GM23338 (cell line): Measurements from ENCODE around the gene SLC36A3. TPM values are rescaled to one million over a fixed set of nuclear protein-coding genes. Genes with fewer than 3 reads are reported as not detected.

Experiments
- ATAC-seq: fragments of 200-7000 bp; cut with Tn5 transposase; 3 replicates; pipeline ENCODE4 v1.9.1; 2020
- DNase-seq: peaks from one replicate; pipeline ENCODE4 v3.0.0-alpha.2; 2015; ENCODE audit warnings: low spot score
- H2AFZ ChIP-seq: fragments of 200-600 bp; sonication (generic); 2 replicates; pipeline ENCODE4 v1.8.0; 2016; ENCODE audit warnings: antibody characterized with exemption, mild to moderate bottlenecking, moderate library complexity
- H3F3A ChIP-seq: fragments of 200-600 bp; sonication (generic); replicated peaks from 2 replicates; pipeline ENCODE4 v1.8.0; 2017; ENCODE audit warnings: antibody characterized with exemption, mixed run types, low read depth
- H3K27ac ChIP-seq: fragments of 200-600 bp; sonication (generic); 2 replicates; pipeline ENCODE4 v1.6.1; 2016; ENCODE audit warnings: low read depth
- H3K27me3 ChIP-seq: fragments of 200-600 bp; sonication (generic); 2 replicates; pipeline ENCODE4 v1.8.0; 2016; ENCODE audit warnings: mild to moderate bottlenecking, mixed run types, moderate library complexity; ENCODE audit not compliant: insufficient read depth
- H3K36me3 ChIP-seq: fragments of 200-600 bp; sonication (generic); 2 replicates; pipeline ENCODE4 v1.8.0; 2016; ENCODE audit warnings: mild to moderate bottlenecking; ENCODE audit not compliant: insufficient read depth
- H3K4me1 ChIP-seq: fragments of 200-600 bp; sonication (generic); 2 replicates; pipeline ENCODE4 v1.8.0; 2016; ENCODE audit warnings: mild to moderate bottlenecking, moderate library complexity; ENCODE audit not compliant: insufficient read depth
- H3K4me2 ChIP-seq: fragments of 200-600 bp; sonication (generic); 2 replicates; pipeline ENCODE4 v1.7.1; 2017; ENCODE audit warnings: mixed run types
- H3K4me3 ChIP-seq: fragments of 200-600 bp; sonication (generic); 2 replicates; pipeline ENCODE4 v1.6.1; 2016; ENCODE audit warnings: mixed run types
- H3K79me2 ChIP-seq: fragments of 200-600 bp; sonication (generic); replicated peaks from 2 replicates; pipeline ENCODE4 v1.8.0; 2017; ENCODE audit warnings: mild to moderate bottlenecking; ENCODE audit not compliant: insufficient read depth
- H3K9me2 ChIP-seq: fragments of 200-600 bp; sonication (generic); 2 replicates; pipeline ENCODE4 v1.8.0; 2017; ENCODE audit not compliant: insufficient read depth
- H4K20me1 ChIP-seq: fragments of 200-600 bp; sonication (generic); replicated peaks from 2 replicates; pipeline ENCODE4 v1.8.0; 2017; ENCODE audit warnings: mild to moderate bottlenecking; ENCODE audit not compliant: insufficient read depth
- H3K27ac Mint-ChIP-seq: 2 replicates; pipeline ENCODE4 v1.8.0; 2020; ENCODE audit warnings: inconsistent platforms, mild to moderate bottlenecking, moderate library complexity, mixed read lengths
- H3K27me3 Mint-ChIP-seq: 3 replicates; pipeline ENCODE4 v1.8.0; 2022; ENCODE audit warnings: low read depth, mild to moderate bottlenecking, moderate library complexity, mixed read lengths, inconsistent platforms; ENCODE audit not compliant: insufficient read depth, poor library complexity
- H3K36me3 Mint-ChIP-seq: 3 replicates; pipeline ENCODE4 v1.8.0; 2021; ENCODE audit warnings: low read depth, mild to moderate bottlenecking, inconsistent platforms, moderate library complexity, mixed read lengths
- H3K4me1 Mint-ChIP-seq: 3 replicates; pipeline ENCODE4 v1.8.0; 2020; ENCODE audit warnings: mild to moderate bottlenecking, inconsistent platforms, mixed read lengths
- H3K4me3 Mint-ChIP-seq: 3 replicates; pipeline ENCODE4 v1.8.0; 2021; ENCODE audit warnings: moderate library complexity, mild to moderate bottlenecking, inconsistent platforms, mixed read lengths
- H3K9me3 Mint-ChIP-seq: 3 replicates; pipeline ENCODE4 v1.8.0; 2020; ENCODE audit warnings: moderate library complexity, mild to moderate bottlenecking, inconsistent platforms, mixed read lengths
- CREB1 ChIP-seq: fragments of 250-450 bp; sonication (Bioruptor Pico); IDR thresholded peaks from 2 replicates; pipeline ENCODE4 v1.5.0; 2020; ENCODE audit warnings: low read depth, mild to moderate bottlenecking, moderate library complexity
- CTCF ChIP-seq, 2 experiments: fragments of 200-600 bp in 1 of 2; sonication (generic) in 1 of 2; conservative IDR thresholded peaks; 2 replicates each; pipeline versions ENCODE4 v1.5.1 to v1.6.1; 2016 to 2017; ENCODE audit warnings: antibody characterized with exemption in 2 of 2, low read depth in 2 of 2, mild to moderate bottlenecking in 2 of 2, moderate library complexity in 1 of 2
- ETS1 ChIP-seq: IDR thresholded peaks from 2 replicates; pipeline ENCODE4 v1.6.1; 2016; ENCODE audit warnings: antibody characterized with exemption
- EZH2 ChIP-seq: fragments of 200-600 bp; sonication (generic); IDR thresholded peaks from one replicate; pipeline ENCODE4 v1.8.0; 2017; ENCODE audit warnings: antibody characterized with exemption, mild to moderate bottlenecking, low read depth; ENCODE audit not compliant: unreplicated experiment
- EZH2phosphoT487 ChIP-seq: fragments of 200-600 bp; sonication (generic); IDR thresholded peaks from one replicate; pipeline ENCODE4 v1.8.1; 2018; ENCODE audit warnings: antibody characterized with exemption; ENCODE audit not compliant: unreplicated experiment
- JUNB ChIP-seq: IDR thresholded peaks from one replicate; pipeline ENCODE4 v1.6.1; 2016; ENCODE audit warnings: antibody characterized with exemption; ENCODE audit not compliant: unreplicated experiment
- POLR2AphosphoS5 ChIP-seq: IDR thresholded peaks from 2 replicates; pipeline ENCODE4 v1.6.1; 2016; ENCODE audit warnings: antibody characterized with exemption, low read depth
- REST ChIP-seq: IDR thresholded peaks from one replicate; pipeline ENCODE4 v1.6.1; 2018; ENCODE audit warnings: antibody characterized with exemption; ENCODE audit not compliant: unreplicated experiment
- STAT1 ChIP-seq: IDR thresholded peaks from one replicate; pipeline ENCODE4 v1.6.1; 2016; ENCODE audit warnings: antibody characterized with exemption; ENCODE audit not compliant: unreplicated experiment
- ZNF114 ChIP-seq: fragments of 250-450 bp; sonication (Bioruptor Pico); IDR thresholded peaks from 2 replicates; pipeline ENCODE4 v1.5.0; 2020; ENCODE audit warnings: mild to moderate bottlenecking, moderate library complexity
- ZNF331 ChIP-seq: fragments of 250-450 bp; sonication (Bioruptor Pico); IDR thresholded peaks from 2 replicates; pipeline ENCODE4 v1.5.0; 2020; ENCODE audit warnings: low read depth, mild to moderate bottlenecking, moderate library complexity
- polyA plus RNA-seq: library from polyadenylated mRNA; unstranded; fragments of >200 nt; fragmentation: Nextera tagmentation; extraction: Ambion mirVana; gene quantifications from 2 replicates; pipeline ENCODE4 v1.2.1, GENCODE V29; 2016
- total RNA-seq: library from RNA; depleted of rRNA; stranded (reverse); fragments of >200 nt; shearing (Covaris generic); gene quantifications from 2 replicates; pipeline ENCODE4 v1.2.3, GENCODE V29; 2014

Gene SLC36A3
- total and polyA plus RNA-seq, 2 experiments from 2014 or later = not detected

GRCh38 chr5:151243564-151243963 lies 60.0 kb downstream of the SLC36A3 start:
- H3K36me3 Mint-ChIP-seq = no peaks in the 10 kb centered on the region
- DNase-seq (no peak), ATAC-seq (no peak)

More at GRCh38 chr5:151243564-151243963, 60.0 kb downstream of the SLC36A3 start:
- no peak overlapping the region for H3K27ac Mint-ChIP-seq
- Histone ChIP-seq H3K4me1 (peaks cover 13% of the 10 kb centered on the region), H3K27me3 (no peaks in the 10 kb centered on the region), H3K27ac (no peak overlapping the region), H3F3A (no peaks in the 10 kb centered on the region), H3K4me2 (no peak overlapping the region), H3K9me2 (no peaks in the 10 kb centered on the region), H3K36me3 (no peaks in the 10 kb centered on the region), H2AFZ (no peak overlapping the region), H3K4me3 (no peak overlapping the region), H4K20me1 (no peaks in the 10 kb centered on the region), H3K79me2 (no peaks in the 10 kb centered on the region)
- no peak for TF ChIP-seq REST
- TF ChIP-seq EZH2phosphoT487 = no peak
- TF ChIP-seq EZH2 = no peak
- TF ChIP-seq JUNB = no peak
- no peak for TF ChIP-seq CTCF (conservative IDR thresholded peaks at IDR 0.05; ENCODE audit: low read depth in 2 of 2)
- TF ChIP-seq STAT1 = no peak
- no peak for TF ChIP-seq CREB1 (CRISPR knock-in tag)
- TF ChIP-seq POLR2AphosphoS5 = no peak
- TF ChIP-seq ETS1 = no peak
- no peak for TF ChIP-seq ZNF331 (CRISPR knock-in tag)
- no peak for TF ChIP-seq ZNF114
- peaks cover 25% of the 10 kb centered on the region for H3K4me1 Mint-ChIP-seq
- H3K9me3 Mint-ChIP-seq = no peaks in the 10 kb centered on the region; the same call in 2 of the 3 replicates
- no peak overlapping the region for H3K4me3 Mint-ChIP-seq
- H3K27me3 Mint-ChIP-seq = peaks cover 6% of the 10 kb centered on the region
